GM12875 (cell line): Measurements from ENCODE around the gene GDPGP1.
A peak's percentile ranks its signal among the peaks of the same experiment; 100 is the strongest.
"Not testable (repeated sequence)": the region's sequence is repeated elsewhere in the genome, so short reads cannot be mapped to it uniquely, and the experiment has no call there.

Source experiments
- H3K4me3 ChIP-seq: one replicate; pipeline ENCODE4 v1.5.1; 2011; ENCODE audit warnings: low read depth, low read length, control low read depth
- TF ChIP-seq, protein P1 (sequence below): IDR thresholded peaks from 2 replicates; pipeline ENCODE4 v1.5.1; 2011; ENCODE audit warnings: low read depth, mild to moderate bottlenecking, control low read depth, inconsistent platforms, low read length, moderate library complexity, borderline replicate concordance; ENCODE audit not compliant: insufficient read depth

GDPGP1 gene, protein sequence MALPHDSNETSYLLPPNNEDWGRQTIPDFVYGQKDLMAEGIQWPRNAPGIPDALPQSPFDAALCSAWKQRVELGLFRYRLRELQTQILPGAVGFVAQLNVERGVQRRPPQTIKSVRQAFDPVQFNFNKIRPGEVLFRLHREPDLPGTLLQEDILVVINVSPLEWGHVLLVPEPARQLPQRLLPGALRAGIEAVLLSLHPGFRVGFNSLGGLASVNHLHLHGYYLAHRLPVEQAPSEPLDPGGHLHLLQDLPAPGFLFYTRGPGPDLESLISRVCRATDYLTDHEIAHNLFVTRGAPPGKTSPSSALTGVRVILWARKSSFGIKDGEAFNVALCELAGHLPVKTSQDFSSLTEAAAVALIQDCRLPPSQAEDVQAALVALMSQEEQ

DNA sequence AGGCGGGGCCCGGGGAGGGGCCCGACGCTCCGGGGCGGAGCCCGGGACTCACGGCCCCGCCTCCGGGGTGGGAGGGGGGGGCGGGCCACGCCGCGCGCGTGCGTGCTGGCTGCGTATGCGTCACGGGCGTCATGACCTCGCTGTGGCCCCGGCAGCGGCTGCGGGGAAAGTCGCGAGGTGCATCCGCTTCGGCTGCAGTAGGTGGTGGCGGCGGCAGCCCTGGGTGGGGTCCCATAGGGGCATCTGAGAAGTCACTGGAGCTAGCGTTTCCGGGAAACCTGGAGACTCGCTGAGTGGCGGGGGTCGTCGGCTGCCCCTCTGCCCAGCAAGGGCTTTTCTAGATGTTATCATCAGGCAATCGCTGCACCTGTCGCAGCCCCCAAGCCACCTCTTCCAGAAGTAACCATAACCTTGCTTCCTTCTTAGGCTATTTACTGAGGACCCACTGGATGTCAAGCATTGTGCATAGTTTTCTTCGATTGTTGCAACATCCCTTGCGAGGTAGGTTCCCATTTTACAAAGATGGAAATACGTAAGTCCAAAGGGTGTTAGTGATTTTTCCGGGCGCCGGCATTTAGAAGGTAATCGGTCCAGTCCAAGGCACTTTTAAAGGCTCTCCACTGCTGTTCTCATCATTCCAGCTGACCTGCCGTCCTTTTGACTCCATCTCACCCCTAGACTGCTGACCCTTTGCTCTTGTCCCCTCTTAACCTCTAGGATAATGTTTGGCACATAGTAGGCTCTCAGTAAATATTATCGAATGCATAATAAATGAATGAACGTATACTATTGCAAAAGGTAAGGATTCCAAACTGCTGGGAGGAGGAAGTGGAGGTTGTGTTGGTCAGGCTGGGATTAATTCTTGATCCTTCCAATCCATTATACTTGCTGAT, at the start of gene GDPGP1:
TSS of gene GDPGP1 (plus strand) at position 114 of the 893 bp plus-strand sequence. CDS start 6,700 bp downstream, outside the sequence.
- TF ChIP-seq, protein P1, sequence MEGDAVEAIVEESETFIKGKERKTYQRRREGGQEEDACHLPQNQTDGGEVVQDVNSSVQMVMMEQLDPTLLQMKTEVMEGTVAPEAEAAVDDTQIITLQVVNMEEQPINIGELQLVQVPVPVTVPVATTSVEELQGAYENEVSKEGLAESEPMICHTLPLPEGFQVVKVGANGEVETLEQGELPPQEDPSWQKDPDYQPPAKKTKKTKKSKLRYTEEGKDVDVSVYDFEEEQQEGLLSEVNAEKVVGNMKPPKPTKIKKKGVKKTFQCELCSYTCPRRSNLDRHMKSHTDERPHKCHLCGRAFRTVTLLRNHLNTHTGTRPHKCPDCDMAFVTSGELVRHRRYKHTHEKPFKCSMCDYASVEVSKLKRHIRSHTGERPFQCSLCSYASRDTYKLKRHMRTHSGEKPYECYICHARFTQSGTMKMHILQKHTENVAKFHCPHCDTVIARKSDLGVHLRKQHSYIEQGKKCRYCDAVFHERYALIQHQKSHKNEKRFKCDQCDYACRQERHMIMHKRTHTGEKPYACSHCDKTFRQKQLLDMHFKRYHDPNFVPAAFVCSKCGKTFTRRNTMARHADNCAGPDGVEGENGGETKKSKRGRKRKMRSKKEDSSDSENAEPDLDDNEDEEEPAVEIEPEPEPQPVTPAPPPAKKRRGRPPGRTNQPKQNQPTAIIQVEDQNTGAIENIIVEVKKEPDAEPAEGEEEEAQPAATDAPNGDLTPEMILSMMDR = no peak
- peak within 1 kb of the TSS; percentile 83 for H3K4me3 ChIP-seq

DNA sequence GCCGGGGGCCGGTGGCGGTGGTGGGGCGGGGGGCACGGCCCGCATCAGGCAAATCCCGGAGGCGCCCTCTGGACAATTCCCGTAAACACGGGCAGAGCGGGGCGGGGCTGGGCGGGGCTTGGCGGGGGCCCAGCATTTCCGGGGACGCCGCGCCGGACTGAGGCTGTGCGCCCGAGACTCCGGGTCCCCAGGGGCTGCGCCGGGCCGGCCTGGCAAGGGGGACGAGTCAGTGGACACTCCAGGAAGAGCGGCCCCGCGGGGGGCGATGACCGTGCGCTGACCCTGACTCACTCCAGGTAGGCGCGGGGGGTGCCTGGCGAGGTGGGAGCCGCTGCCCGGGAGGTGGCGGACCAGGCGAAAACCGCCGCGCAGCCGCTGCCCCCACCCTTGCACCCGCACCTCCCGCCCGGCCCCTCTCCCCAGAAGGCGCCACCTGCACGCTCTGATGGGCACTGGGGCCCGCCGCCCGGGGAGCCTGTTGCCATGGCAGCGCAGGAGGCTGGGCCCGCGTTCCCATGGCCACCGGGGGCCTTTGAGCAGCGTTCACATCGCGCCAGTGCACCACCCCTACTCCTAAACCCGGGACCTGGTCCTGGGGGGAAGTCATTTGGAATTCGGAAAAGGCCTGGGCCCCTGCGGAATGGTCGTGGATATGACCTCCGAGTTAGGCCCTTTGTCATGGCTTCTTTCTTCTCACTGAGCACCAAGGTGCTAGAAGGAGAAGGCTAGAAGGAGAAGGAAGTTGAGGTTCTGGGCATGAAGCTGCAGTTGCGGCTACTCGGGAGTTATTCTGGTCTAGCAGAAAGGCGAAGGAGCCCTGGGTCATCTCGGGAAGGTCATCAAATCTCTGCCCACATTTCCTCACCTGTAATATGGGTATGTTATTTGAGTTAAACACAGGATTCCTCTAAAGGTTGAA, 49.0 kb upstream of the GDPGP1 start:
- H3K4me3 ChIP-seq = peak overlapping the region; percentile 89
- TF ChIP-seq, protein P1 = no peak

DNA sequence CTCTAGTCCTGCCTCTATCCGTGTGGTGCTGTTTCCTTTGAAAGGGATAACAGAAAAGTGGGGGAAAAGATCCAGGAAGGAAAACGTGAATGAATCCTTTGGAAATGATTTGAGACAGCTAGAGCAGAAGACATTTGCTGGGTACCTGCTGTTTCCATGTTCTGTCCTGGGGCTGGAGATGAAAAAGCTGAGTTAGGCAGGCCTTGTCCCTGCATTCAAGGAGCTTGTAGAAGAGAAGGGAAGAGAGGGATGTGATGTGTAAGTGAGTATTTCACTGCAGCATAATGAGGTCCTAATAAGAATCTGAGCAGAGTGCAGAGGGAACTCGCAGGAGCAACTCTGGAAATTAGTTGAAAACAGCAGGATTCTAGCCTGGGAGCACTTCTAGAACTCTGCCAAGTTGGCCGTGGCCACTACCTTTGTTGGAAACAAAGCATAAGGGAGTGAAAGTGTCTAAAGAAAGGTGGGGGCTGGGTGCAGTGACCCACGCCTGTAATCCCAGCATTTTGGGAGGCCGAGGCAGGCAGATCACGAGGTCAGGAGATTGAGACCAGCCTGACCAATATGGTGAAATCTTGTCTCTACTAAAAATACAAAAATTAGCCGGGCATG, 46.6 kb upstream of the GDPGP1 start:
- H3K4me3 ChIP-seq = no peak overlapping the region
- TF ChIP-seq, protein P1 = no peak

DNA sequence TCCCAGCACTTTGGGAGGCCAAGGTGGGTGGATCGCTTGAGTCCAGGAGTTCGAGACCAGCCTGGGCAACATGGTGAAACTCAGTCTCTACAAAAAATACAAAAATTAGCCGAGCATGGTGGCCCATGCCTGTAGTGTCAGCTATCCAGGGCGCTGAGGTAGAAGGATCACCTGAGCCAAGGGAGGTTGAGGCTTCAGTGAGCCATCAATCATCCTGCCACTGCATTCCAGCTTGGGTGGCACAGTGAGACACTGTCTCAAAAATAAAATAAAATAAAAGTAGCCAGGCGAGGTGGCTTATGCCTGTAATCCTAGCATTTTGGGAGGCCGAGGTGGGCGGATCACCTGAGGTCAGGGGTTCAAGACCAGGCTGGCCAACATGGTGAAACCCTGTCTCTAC, 45.9 kb upstream of the GDPGP1 start:
- not testable (repeated sequence) for H3K4me3 ChIP-seq

DNA sequence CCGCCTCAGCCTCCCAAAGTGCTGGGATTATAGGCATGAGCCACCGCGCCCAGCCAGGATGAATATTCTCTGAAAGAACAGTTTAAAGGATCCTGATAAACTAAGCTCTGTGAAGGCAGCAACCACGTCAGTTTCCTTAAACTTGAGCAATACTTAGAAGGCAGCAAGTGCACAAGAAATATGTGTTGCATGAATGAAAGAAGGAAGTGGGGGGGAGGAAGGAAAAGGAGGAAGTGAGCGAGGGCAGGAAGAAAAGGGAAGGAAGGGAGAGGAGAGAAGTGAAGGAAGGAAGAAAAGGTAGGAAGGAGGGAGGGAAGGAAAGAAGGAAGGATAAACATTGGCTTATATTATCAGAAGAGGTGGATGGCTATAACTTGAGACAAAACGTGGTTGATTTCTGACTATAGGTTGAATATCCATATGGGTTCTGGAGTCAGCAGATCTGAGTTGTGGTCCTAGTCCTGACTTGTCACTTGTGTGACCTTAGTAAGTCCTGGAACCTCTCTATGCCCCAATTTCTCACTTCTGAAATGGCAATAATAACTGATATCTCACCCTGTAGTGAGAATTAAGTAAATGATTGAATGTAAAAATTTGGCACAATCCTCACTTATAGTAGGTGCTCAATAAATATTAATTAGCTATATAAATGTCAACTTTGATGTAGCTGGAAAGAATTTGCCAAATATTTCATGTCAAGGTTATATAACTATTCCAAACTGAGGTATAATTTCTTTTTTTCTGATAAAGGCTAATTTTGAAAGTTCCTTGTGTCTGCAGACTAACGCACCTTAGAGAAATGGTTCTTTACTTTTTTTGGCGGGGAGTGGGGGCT, 44.9 kb upstream of the GDPGP1 start:
- TF ChIP-seq, protein P1 = no peak
- no peak overlapping the region for H3K4me3 ChIP-seq

DNA sequence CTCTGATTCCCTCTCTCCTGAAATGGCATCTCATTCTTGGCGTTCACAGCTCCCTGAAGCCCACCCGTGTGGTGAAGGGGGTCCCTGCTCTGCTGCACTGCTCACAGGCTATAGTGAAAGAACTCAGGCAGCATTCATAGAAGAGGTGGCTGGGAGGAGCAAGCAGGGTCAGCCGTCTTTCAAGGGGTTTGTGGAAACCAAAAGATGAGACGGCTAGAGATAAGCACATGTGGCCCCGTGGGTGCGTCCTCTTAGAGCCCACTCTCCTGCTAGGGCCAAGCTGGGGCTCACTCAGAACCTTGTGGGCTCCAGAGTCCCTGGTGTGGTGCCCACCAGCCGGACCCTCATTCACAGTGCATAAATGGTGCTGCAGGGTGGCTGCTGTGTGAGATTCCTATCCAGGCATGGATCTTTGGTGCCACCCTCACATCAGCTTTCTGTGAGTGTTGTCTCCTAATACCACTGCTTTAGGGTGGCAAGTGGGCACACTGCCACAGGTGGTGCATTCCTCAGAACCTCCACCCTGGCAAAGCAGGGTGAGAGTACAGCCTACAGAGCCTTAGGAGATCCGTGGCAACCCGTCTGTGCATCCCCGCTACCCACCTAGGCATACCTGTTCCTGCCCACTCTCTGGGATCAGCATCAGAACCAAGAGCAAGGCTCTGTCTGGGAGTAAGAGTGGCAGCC, 44.1 kb upstream of the GDPGP1 start:
- TF ChIP-seq, protein P1 = no peak
- H3K4me3 ChIP-seq = no peak overlapping the region
